OCI-LY7 (cell line): ENCODE data around the gene SLC35C1.

Experiments used
- EZH2phosphoT487 ChIP-seq: fragments of 200-600 bp; sonication (generic); IDR thresholded peaks from 2 replicates; pipeline ENCODE4 v1.6.1; 2018; ENCODE audit warnings: low read depth, borderline replicate concordance, mild to moderate bottlenecking, mixed run types, antibody characterized with exemption, low read length, moderate library complexity, mixed read lengths
- TF ChIP-seq, protein P1 (sequence below): fragments of 200-600 bp; sonication (generic); conservative IDR thresholded peaks from 2 replicates; pipeline ENCODE4 v1.5.1; 2014; ENCODE audit warnings: mild to moderate bottlenecking, antibody characterized with exemption, low read length, moderate library complexity, mixed read lengths

DNA sequence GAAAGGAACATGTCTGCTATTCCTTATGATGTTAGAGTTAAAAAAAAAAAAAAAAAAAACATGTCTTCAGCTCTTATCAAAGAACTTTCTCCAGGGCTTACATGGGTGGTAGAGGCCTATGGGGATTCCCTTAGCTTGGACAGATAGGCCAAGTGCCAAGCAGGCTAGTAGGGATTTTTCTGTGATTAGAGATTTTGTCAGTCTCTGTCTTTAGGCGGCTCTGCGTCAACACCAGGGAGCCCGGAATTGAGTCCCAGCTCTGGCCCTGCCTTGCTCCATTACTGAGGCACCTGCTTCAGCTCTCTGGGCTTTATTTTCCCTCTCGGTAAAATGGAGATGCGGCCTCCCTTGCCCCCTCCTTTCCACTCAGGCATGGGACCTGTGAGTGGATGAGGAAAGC is 55.4 kb downstream of the SLC35C1 start:
- TF ChIP-seq, protein P1, sequence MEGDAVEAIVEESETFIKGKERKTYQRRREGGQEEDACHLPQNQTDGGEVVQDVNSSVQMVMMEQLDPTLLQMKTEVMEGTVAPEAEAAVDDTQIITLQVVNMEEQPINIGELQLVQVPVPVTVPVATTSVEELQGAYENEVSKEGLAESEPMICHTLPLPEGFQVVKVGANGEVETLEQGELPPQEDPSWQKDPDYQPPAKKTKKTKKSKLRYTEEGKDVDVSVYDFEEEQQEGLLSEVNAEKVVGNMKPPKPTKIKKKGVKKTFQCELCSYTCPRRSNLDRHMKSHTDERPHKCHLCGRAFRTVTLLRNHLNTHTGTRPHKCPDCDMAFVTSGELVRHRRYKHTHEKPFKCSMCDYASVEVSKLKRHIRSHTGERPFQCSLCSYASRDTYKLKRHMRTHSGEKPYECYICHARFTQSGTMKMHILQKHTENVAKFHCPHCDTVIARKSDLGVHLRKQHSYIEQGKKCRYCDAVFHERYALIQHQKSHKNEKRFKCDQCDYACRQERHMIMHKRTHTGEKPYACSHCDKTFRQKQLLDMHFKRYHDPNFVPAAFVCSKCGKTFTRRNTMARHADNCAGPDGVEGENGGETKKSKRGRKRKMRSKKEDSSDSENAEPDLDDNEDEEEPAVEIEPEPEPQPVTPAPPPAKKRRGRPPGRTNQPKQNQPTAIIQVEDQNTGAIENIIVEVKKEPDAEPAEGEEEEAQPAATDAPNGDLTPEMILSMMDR: no peak
- no peak for TF ChIP-seq EZH2phosphoT487
